ENCODE results near the gene UBE2F. TPM values are rescaled to one million over a fixed set of nuclear protein-coding genes. Genes with fewer than 3 reads are reported as not detected.
A peak's percentile ranks its signal among the peaks of the same experiment; 100 is the strongest.
"Not testable (repeated sequence)": the region's sequence is repeated elsewhere in the genome, so short reads cannot be mapped to it uniquely, and the experiment has no call there.

Gene UBE2F
- total RNA-seq, 1 donor from 2014 or later: 62.3 TPM

- TF ChIP-seq CTCF (IDR thresholded peaks at IDR 0.05; ENCODE audit: insufficient read depth, low read length, poor library complexity, severe bottlenecking): no peak
- Histone ChIP-seq H3K27me3 (ENCODE audit: control insufficient read depth, insufficient read depth, low read length) (no peaks in the 10 kb centered on the region), H3K4me3 (ENCODE audit: low read depth, low read length) (no peak overlapping the region), H3K36me3 (ENCODE audit: control insufficient read depth, insufficient read depth, low read length) (peaks cover 4% of the 10 kb centered on the region)
- no peak for DNase-seq (ENCODE audit: low read depth)
Measured at GRCh38 chr2:238046725-238047270, 80.0 kb downstream of the UBE2F start.

GRCh38 chr2:238053191-238053776, 86.5 kb downstream of the UBE2F start:
- TF ChIP-seq CTCF (IDR thresholded peaks at IDR 0.05; ENCODE audit: insufficient read depth, low read length, poor library complexity, severe bottlenecking): no peak

GRCh38 chr2:238055841-238056240, 89.0 kb downstream of the UBE2F start:
- no peaks in the 10 kb centered on the region for H3K27me3 ChIP-seq (ENCODE audit: control insufficient read depth, insufficient read depth, low read length)
- DNase-seq (ENCODE audit: low read depth): no peak
- no peak for TF ChIP-seq CTCF (IDR thresholded peaks at IDR 0.05; ENCODE audit: insufficient read depth, low read length, poor library complexity, severe bottlenecking)
- no peak overlapping the region for H3K4me3 ChIP-seq (ENCODE audit: low read depth, low read length)
- H3K36me3 ChIP-seq (ENCODE audit: control insufficient read depth, insufficient read depth, low read length): no peaks in the 10 kb centered on the region

More at GRCh38 chr2:238053191-238053776, 86.5 kb downstream of the UBE2F start:
- DNase-seq (ENCODE audit: low read depth): no peak
- Histone ChIP-seq H3K36me3 (ENCODE audit: control insufficient read depth, insufficient read depth, low read length) (no peaks in the 10 kb centered on the region), H3K27me3 (ENCODE audit: control insufficient read depth, insufficient read depth, low read length) (no peaks in the 10 kb centered on the region), H3K4me3 (ENCODE audit: low read depth, low read length) (no peak overlapping the region)

GRCh38 chr2:238057696-238058575, 91.1 kb downstream of the UBE2F start:
- not testable (repeated sequence) for H3K4me3 ChIP-seq (ENCODE audit: low read depth, low read length); H3K36me3 ChIP-seq (ENCODE audit: control insufficient read depth, insufficient read depth, low read length); DNase-seq (ENCODE audit: low read depth); H3K27me3 ChIP-seq (ENCODE audit: control insufficient read depth, insufficient read depth, low read length)

- no peaks in the 10 kb centered on the region for H3K36me3 ChIP-seq (ENCODE audit: control insufficient read depth, insufficient read depth, low read length)
- H3K4me3 ChIP-seq (ENCODE audit: low read depth, low read length): no peak overlapping the region
- DNase-seq (ENCODE audit: low read depth): no peak
- no peaks in the 10 kb centered on the region for H3K27me3 ChIP-seq (ENCODE audit: control insufficient read depth, insufficient read depth, low read length)
- no peak for TF ChIP-seq CTCF (IDR thresholded peaks at IDR 0.05; ENCODE audit: insufficient read depth, low read length, poor library complexity, severe bottlenecking)
Measured at GRCh38 chr2:238059505-238059904, 92.7 kb downstream of the UBE2F start.

GRCh38 chr2:238060096-238060541, 93.3 kb downstream of the UBE2F start:
- H3K4me3 ChIP-seq (ENCODE audit: low read depth, low read length): peak overlapping the region; percentile 86
- no peak for TF ChIP-seq CTCF (IDR thresholded peaks at IDR 0.05; ENCODE audit: insufficient read depth, low read length, poor library complexity, severe bottlenecking)

More at GRCh38 chr2:238060096-238060541, 93.3 kb downstream of the UBE2F start:
- no peaks in the 10 kb centered on the region for H3K36me3 ChIP-seq (ENCODE audit: control insufficient read depth, insufficient read depth, low read length)
- no peaks in the 10 kb centered on the region for H3K27me3 ChIP-seq (ENCODE audit: control insufficient read depth, insufficient read depth, low read length)
- DNase-seq (ENCODE audit: low read depth): no peak
